PFSK-1 (cell line): ENCODE measurements around the gene FBXL14.

ENCODE experiments used
- FOXP2 ChIP-seq: optimal IDR thresholded peaks from 2 replicates; pipeline ENCODE3; 2011; ENCODE audit warnings: borderline replicate concordance, control low read depth, inconsistent platforms; ENCODE audit not compliant: insufficient read depth; ENCODE audit errors: extremely low read length, extremely low read depth
- POLR2AphosphoS5 ChIP-seq: IDR thresholded peaks from 2 replicates; pipeline ENCODE4 v1.6.1; 2012; ENCODE audit warnings: low read depth, mild to moderate bottlenecking, control low read depth, low read length, moderate library complexity
- REST ChIP-seq, 2 experiments: IDR thresholded peaks; 2 replicates each; pipeline versions ENCODE4 v1.6.1 to v1.8.0; 2011 to 2012; ENCODE audit warnings: low read depth in 2 of 2, low read length in 2 of 2, control low read depth in 1 of 2, inconsistent platforms in 1 of 2, mild to moderate bottlenecking in 1 of 2, moderate library complexity in 1 of 2; ENCODE audit not compliant: insufficient read depth in 1 of 2
- SIN3A ChIP-seq: IDR thresholded peaks from 2 replicates; pipeline ENCODE4 v1.6.1; 2012; ENCODE audit warnings: mild to moderate bottlenecking, low read length, moderate library complexity, borderline replicate concordance; ENCODE audit not compliant: insufficient read depth
- TAF1 ChIP-seq: IDR thresholded peaks from 2 replicates; pipeline ENCODE4 v1.6.1; 2012; ENCODE audit warnings: low read length, control low read depth, borderline replicate concordance; ENCODE audit not compliant: insufficient read depth

Gene FBXL14

GRCh38 chr12:1567852-1568251, 26.5 kb downstream of the FBXL14 start:
- no peak for TF ChIP-seq TAF1
- TF ChIP-seq REST (IDR thresholded peaks at IDR 0.05; ENCODE audit: insufficient read depth in 1 of 2, low read depth in 2 of 2, low read length in 2 of 2) = no peak
- TF ChIP-seq SIN3A = no peak
- TF ChIP-seq POLR2AphosphoS5 = no peak
- TF ChIP-seq FOXP2 = no peak

- no peak for TF ChIP-seq SIN3A
Measured at GRCh38 chr12:1566449-1567135, 27.8 kb downstream of the FBXL14 start.

- TF ChIP-seq SIN3A (no peak), REST (IDR thresholded peaks at IDR 0.05; ENCODE audit: insufficient read depth in 1 of 2, low read depth in 2 of 2, low read length in 2 of 2) (no peak), POLR2AphosphoS5 (no peak), TAF1 (no peak), FOXP2 (no peak)
Measured at GRCh38 chr12:1565172-1565571, 29.2 kb downstream of the FBXL14 start.

GRCh38 chr12:1564067-1564466, 30.3 kb downstream of the FBXL14 start:
- TF ChIP-seq FOXP2 = no peak
- no peak for TF ChIP-seq POLR2AphosphoS5
- TF ChIP-seq TAF1 = no peak
- no peak for TF ChIP-seq SIN3A
- no peak for TF ChIP-seq REST (IDR thresholded peaks at IDR 0.05; ENCODE audit: insufficient read depth in 1 of 2, low read depth in 2 of 2, low read length in 2 of 2)

- TF ChIP-seq FOXP2 = no peak
- no peak for TF ChIP-seq POLR2AphosphoS5
- TF ChIP-seq TAF1 = no peak
- no peak for TF ChIP-seq SIN3A
- no peak for TF ChIP-seq REST (IDR thresholded peaks at IDR 0.05; ENCODE audit: insufficient read depth in 1 of 2, low read depth in 2 of 2, low read length in 2 of 2)
Measured at GRCh38 chr12:1562813-1563407, 31.5 kb downstream of the FBXL14 start.
